ENCODE measurements around the gene MED25.

DNA sequence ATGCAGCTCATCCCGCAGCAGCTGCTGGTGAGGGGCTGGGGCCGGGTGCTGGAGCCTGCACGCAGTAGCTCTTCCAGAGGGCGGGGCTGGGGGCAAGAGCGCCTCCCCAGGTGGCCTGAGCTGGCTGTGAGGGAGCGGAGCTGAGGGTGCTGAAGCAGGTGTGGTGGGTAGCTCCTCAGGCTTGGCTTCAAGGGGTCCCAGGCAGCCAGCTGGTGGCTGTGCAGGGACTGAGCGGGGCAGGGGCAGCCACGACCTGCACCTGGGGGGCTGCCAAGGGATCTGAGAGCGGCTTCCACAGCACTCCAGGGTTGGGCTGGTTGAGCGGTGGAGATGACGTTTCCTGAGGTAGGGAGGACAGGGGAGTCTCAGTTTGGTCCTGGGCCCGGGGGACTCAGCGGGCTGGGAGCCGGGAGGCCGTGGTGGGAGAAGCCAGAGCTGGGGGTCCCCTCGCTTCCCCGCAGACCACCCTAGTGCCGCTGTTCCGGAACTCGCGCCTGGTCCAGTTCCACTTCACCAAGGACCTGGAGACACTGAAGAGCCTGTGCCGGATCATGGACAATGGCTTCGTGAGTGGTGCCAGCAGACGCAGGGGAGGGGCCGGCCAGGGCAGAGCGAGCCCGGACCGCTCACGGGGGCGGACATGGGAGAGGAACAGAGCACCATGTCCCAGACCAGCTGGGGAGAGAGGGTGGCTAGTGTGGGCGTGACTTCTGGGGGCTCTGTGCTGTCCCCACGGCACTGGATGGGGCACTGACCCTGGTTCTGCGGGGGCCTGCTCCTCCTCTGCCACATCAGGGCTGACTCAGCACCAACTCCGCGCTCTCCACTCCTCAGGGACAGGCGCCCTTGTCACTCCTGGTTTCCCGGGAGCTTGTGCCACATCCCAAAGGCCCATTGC lies 40.2 kb downstream of the MED25 start:
- TF ChIP-seq, protein P1, sequence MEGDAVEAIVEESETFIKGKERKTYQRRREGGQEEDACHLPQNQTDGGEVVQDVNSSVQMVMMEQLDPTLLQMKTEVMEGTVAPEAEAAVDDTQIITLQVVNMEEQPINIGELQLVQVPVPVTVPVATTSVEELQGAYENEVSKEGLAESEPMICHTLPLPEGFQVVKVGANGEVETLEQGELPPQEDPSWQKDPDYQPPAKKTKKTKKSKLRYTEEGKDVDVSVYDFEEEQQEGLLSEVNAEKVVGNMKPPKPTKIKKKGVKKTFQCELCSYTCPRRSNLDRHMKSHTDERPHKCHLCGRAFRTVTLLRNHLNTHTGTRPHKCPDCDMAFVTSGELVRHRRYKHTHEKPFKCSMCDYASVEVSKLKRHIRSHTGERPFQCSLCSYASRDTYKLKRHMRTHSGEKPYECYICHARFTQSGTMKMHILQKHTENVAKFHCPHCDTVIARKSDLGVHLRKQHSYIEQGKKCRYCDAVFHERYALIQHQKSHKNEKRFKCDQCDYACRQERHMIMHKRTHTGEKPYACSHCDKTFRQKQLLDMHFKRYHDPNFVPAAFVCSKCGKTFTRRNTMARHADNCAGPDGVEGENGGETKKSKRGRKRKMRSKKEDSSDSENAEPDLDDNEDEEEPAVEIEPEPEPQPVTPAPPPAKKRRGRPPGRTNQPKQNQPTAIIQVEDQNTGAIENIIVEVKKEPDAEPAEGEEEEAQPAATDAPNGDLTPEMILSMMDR (IDR thresholded peaks at IDR 0.05), result no peak
- no peak for TF ChIP-seq POLR2A (IDR thresholded peaks at IDR 0.05)

All from Peyer's patch (tissue), 4 donors.